ENCODE measurements around the gene ANKRD44. TPM values are rescaled to one million over a fixed set of nuclear protein-coding genes. Genes with fewer than 3 reads are reported as not detected.
A peak's percentile ranks its signal among the peaks of the same experiment; 100 is the strongest.

ANKRD44 gene
- total and polyA plus RNA-seq, 12 donors: 1.1 to 20.1 (median 6.9) TPM

GRCh38 chr2:197251163-197251562, 59.4 kb downstream of the ANKRD44 start:
- no peak for DNase-seq
- intact Hi-C loops (cut with DNase I): no loop called here
- 53 to 62% methylated on average over 3 of the region's 3 CpGs for whole genome bisulfite sequencing, 2 donors
- no peak overlapping the region for H3K4me3 ChIP-seq
- H3K4me1 ChIP-seq: peaks cover 0 to 72% (median 6%) of the 10 kb centered on the region in 9 donors
- H3K27me3 ChIP-seq: no peaks in the 10 kb centered on the region
- no peaks in the 10 kb centered on the region for H3K36me3 ChIP-seq
- H3K9me3 ChIP-seq: no peaks in the 10 kb centered on the region
- ATAC-seq: no peak
- no peak overlapping the region for H3K27ac ChIP-seq
- TF ChIP-seq, protein P1, sequence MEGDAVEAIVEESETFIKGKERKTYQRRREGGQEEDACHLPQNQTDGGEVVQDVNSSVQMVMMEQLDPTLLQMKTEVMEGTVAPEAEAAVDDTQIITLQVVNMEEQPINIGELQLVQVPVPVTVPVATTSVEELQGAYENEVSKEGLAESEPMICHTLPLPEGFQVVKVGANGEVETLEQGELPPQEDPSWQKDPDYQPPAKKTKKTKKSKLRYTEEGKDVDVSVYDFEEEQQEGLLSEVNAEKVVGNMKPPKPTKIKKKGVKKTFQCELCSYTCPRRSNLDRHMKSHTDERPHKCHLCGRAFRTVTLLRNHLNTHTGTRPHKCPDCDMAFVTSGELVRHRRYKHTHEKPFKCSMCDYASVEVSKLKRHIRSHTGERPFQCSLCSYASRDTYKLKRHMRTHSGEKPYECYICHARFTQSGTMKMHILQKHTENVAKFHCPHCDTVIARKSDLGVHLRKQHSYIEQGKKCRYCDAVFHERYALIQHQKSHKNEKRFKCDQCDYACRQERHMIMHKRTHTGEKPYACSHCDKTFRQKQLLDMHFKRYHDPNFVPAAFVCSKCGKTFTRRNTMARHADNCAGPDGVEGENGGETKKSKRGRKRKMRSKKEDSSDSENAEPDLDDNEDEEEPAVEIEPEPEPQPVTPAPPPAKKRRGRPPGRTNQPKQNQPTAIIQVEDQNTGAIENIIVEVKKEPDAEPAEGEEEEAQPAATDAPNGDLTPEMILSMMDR (IDR thresholded peaks at IDR 0.05): no peak

DNA sequence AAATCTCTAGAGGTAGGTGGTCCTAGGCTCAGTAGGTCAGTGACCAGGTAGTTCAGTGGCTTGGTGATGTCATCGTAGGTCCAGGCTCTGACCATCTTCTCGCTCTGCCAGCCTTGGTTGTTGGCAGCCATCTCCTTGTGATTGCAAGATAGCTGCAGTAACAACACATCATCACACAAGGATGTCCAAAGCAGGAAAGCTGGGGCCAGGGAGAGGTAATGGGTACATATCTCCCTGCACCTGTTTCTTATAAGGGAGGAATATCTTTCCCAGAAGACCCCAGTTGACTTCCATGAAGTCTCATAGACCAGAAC, 60.5 kb downstream of the ANKRD44 start:
- H3K4me3 ChIP-seq: no peak overlapping the region
- WGBS, 2 donors: 94 to 97% methylated on average over 2 of the region's 2 CpGs
- H3K27ac ChIP-seq: no peak overlapping the region
- no peaks in the 10 kb centered on the region for H3K27me3 ChIP-seq
- no peaks in the 10 kb centered on the region for H3K9me3 ChIP-seq
- no peaks in the 10 kb centered on the region for H3K36me3 ChIP-seq
- TF ChIP-seq, protein P1 (IDR thresholded peaks at IDR 0.05): no peak
- no peak for ATAC-seq
- no peak for DNase-seq
- H3K4me1 ChIP-seq: peaks cover 0 to 71% (median 4%) of the 10 kb centered on the region in 9 donors
- intact Hi-C loops (cut with DNase I): no loop called here

GRCh38 chr2:197249381-197250083, 61.0 kb downstream of the ANKRD44 start:
- no peaks in the 10 kb centered on the region for H3K27me3 ChIP-seq
- 89 to 96% methylated on average over 3 of the region's 3 CpGs for WGBS, 2 donors
- H3K4me3 ChIP-seq: no peak overlapping the region
- H3K27ac ChIP-seq: peak overlapping the region in 1 of 10 donors; percentile 36
- intact Hi-C loops (cut with DNase I): loop anchor here in 1 of 10 donors (10.0 kb wide), 1 partner anchor 55 kb away; no protein-coding TSS in a partner anchor
- no peak for ATAC-seq
- no peaks in the 10 kb centered on the region for H3K36me3 ChIP-seq
- no peaks in the 10 kb centered on the region for H3K9me3 ChIP-seq
- DNase-seq: no peak
- peaks cover 0 to 66% (median 0%) of the 10 kb centered on the region in 9 donors for H3K4me1 ChIP-seq
- TF ChIP-seq, protein P1 (IDR thresholded peaks at IDR 0.05): no peak

GRCh38 chr2:197248623-197249022, 62.0 kb downstream of the ANKRD44 start:
- Histone ChIP-seq H3K9me3 (no peaks in the 10 kb centered on the region), H3K27me3 (no peaks in the 10 kb centered on the region), H3K27ac (peak overlapping the region in 1 of 10 donors; percentile 36), H3K4me1 (peaks cover 0 to 63% (median 0%) of the 10 kb centered on the region in 9 donors), H3K4me3 (no peak overlapping the region), H3K36me3 (no peaks in the 10 kb centered on the region)
- no peak for DNase-seq
- ATAC-seq: no peak
- intact Hi-C loops (cut with DNase I): loop anchor here in 1 of 10 donors (10.0 kb wide), 1 partner anchor 56 kb away; no protein-coding TSS in a partner anchor
- 71 to 78% methylated on average over 3 of the region's 3 CpGs for WGBS, 2 donors
- TF ChIP-seq, protein P1 (IDR thresholded peaks at IDR 0.05): no peak
